Panc1 (cell line): Measurements from ENCODE around the gene MSN.

Source experiments
- POLR2AphosphoS5 ChIP-seq: IDR thresholded peaks from 2 replicates; pipeline ENCODE4 v1.6.1; 2012; ENCODE audit warnings: mild to moderate bottlenecking, low read depth, low read length, moderate library complexity
- TF ChIP-seq, protein P1 (sequence below): fragments of 450-650 bp; IDR thresholded peaks from 2 replicates; pipeline ENCODE4 v1.5.1; 2017; ENCODE audit warnings: mild to moderate bottlenecking

DNA sequence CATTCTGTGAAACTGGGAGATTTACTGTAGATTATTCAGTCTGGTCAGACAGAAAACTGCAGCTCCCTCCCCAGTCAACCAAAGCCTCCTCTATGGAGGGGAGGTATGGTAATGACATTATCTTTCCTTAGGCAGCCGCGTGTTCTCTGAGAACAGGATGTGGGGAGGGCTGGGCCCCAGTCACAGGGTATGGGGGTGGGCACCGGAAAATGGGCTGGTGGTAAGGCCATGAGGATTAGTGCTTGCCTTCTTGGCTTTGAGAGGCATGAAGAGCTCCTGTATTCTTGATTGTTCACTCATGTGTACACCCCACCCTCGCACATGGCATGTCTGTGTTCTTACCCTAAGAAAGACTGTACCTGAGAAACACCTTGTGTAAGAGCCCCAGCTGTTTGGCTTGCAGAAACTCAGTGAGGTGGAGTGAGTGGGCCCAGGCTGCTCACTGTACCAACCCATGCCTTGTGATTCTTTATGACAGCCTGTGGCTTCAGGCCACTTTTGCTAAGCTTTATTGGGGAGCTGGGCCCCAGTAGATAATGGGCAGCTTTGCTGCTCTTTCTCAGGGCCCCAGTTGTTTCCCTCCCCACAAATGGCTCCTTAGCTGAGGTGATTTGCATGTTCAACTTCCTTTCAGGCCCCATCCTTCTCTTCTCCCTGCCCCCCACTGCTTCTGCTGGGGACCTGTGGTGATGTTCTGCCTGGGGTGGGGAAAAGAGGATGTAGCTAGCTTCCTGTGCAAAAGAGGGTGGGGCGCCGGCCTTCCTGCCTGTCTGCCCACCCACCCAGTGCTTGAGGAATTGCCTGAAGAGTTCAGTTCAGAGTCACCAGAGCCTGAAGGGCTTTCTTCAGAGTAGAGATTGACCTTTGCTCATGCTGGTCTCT, 30.7 kb downstream of the MSN start:
- TF ChIP-seq, protein P1, sequence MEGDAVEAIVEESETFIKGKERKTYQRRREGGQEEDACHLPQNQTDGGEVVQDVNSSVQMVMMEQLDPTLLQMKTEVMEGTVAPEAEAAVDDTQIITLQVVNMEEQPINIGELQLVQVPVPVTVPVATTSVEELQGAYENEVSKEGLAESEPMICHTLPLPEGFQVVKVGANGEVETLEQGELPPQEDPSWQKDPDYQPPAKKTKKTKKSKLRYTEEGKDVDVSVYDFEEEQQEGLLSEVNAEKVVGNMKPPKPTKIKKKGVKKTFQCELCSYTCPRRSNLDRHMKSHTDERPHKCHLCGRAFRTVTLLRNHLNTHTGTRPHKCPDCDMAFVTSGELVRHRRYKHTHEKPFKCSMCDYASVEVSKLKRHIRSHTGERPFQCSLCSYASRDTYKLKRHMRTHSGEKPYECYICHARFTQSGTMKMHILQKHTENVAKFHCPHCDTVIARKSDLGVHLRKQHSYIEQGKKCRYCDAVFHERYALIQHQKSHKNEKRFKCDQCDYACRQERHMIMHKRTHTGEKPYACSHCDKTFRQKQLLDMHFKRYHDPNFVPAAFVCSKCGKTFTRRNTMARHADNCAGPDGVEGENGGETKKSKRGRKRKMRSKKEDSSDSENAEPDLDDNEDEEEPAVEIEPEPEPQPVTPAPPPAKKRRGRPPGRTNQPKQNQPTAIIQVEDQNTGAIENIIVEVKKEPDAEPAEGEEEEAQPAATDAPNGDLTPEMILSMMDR: no peak
- no peak for TF ChIP-seq POLR2AphosphoS5
